Endothelial cell of umbilical vein (primary cell): Measurements from ENCODE around the gene IL18.

Experiments used
- EZH2 ChIP-seq: IDR thresholded peaks from 2 replicates; pipeline ENCODE4 v1.6.1; 2012; ENCODE audit warnings: borderline replicate concordance, low read depth, mild to moderate bottlenecking, moderate library complexity, low read length, inconsistent platforms; ENCODE audit not compliant: severe bottlenecking
- FOS ChIP-seq: IDR thresholded peaks from 2 replicates; pipeline ENCODE4 v1.6.1; 2011; ENCODE audit warnings: mild to moderate bottlenecking, low read length, moderate library complexity, borderline replicate concordance; ENCODE audit not compliant: insufficient read depth
- JUN ChIP-seq: IDR thresholded peaks from 2 replicates; pipeline ENCODE4 v1.6.1; 2011; ENCODE audit warnings: borderline replicate concordance, low read depth; ENCODE audit not compliant: insufficient read length, insufficient read depth
- MYC ChIP-seq: IDR thresholded peaks from one replicate; pipeline ENCODE4 v1.6.1; 2011; ENCODE audit warnings: mild to moderate bottlenecking, low read depth, low read length
- POLR2A ChIP-seq: IDR thresholded peaks from 2 replicates; pipeline ENCODE4 v1.6.1; 2012; ENCODE audit warnings: low read depth, mild to moderate bottlenecking, control low read depth, low read length
- POLR2AphosphoS5 ChIP-seq: IDR thresholded peaks from 2 replicates; pipeline ENCODE4 v1.6.1; 2012; ENCODE audit warnings: low read depth, mild to moderate bottlenecking, control low read depth, low read length, moderate library complexity; ENCODE audit not compliant: insufficient read depth
- TF ChIP-seq, protein P1 (sequence below), 2 donors: IDR thresholded peaks; 1 replicate in 1 of 2; 2 replicates in 1 of 2; pipeline ENCODE4 v1.5.1; 2011; ENCODE audit warnings: low read length in 2 of 2, mild to moderate bottlenecking in 2 of 2, moderate library complexity in 2 of 2, control low read depth in 1 of 2, inconsistent platforms in 1 of 2, low read depth in 1 of 2; ENCODE audit not compliant: insufficient read depth in 1 of 2; ENCODE audit errors: extremely low read depth in 1 of 2
- TF ChIP-seq, protein P2 (sequence below): IDR thresholded peaks from 2 replicates; pipeline ENCODE4 v1.6.1; 2011; ENCODE audit not compliant: insufficient read depth, insufficient read length

DNA sequence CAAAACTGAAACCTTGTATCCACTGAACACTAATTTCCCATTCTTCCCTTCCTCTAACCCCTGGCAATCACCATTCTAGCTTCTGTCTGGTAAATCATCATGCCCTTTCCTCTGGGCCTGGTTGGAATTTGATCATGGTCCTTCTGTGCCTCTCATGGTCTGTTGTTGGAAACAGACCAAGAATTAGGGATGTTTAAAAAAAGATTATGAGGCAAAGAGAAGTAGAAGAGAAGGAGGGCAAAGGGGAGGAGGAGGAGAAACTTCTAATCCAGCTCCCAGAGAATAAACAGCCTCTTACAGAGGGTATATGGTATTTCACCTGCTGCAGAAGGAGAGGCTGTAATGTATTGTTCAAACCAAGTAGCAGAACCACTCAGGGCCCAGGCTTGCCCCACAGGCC, 22.0 kb upstream of the IL18 start:
- TF ChIP-seq, protein P1, sequence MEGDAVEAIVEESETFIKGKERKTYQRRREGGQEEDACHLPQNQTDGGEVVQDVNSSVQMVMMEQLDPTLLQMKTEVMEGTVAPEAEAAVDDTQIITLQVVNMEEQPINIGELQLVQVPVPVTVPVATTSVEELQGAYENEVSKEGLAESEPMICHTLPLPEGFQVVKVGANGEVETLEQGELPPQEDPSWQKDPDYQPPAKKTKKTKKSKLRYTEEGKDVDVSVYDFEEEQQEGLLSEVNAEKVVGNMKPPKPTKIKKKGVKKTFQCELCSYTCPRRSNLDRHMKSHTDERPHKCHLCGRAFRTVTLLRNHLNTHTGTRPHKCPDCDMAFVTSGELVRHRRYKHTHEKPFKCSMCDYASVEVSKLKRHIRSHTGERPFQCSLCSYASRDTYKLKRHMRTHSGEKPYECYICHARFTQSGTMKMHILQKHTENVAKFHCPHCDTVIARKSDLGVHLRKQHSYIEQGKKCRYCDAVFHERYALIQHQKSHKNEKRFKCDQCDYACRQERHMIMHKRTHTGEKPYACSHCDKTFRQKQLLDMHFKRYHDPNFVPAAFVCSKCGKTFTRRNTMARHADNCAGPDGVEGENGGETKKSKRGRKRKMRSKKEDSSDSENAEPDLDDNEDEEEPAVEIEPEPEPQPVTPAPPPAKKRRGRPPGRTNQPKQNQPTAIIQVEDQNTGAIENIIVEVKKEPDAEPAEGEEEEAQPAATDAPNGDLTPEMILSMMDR (IDR thresholded peaks at IDR 0.05; ENCODE audit: extremely low read depth in 1 of 2, insufficient read depth in 1 of 2, low read depth in 1 of 2, low read length in 2 of 2), result no peak
- no peak for TF ChIP-seq POLR2A
- no peak for TF ChIP-seq EZH2
- no peak for TF ChIP-seq POLR2AphosphoS5
- no peak for TF ChIP-seq MYC
- no peak for TF ChIP-seq JUN
- TF ChIP-seq, protein P2, sequence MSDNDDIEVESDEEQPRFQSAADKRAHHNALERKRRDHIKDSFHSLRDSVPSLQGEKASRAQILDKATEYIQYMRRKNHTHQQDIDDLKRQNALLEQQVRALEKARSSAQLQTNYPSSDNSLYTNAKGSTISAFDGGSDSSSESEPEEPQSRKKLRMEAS, result no peak
- TF ChIP-seq FOS, result no peak
